SK-MEL-5 (cell line): Measurements from ENCODE around the gene FOXN3. TPM values are rescaled to one million over a fixed set of nuclear protein-coding genes. Genes with fewer than 3 reads are reported as not detected.

Experiments
- DNase-seq: peaks from one replicate; pipeline ENCODE4 v3.0.0-alpha.2; 2016; ENCODE audit warnings: low read depth, low spot score
- in situ Hi-C: cut with HindIII; loops from 2 replicates; pipeline ENCODE4 v1.10.0; 2016; ENCODE audit warnings: low sequenced_read_pairs, high pct_unique_total_duplicates, low pct_unique_long_range_greater_than_20kb
- total RNA-seq: library from RNA; depleted of rRNA; stranded (reverse); fragments of >200 nt; shearing (Covaris generic); gene quantifications from 2 replicates; pipeline ENCODE4 v1.2.3, GENCODE V29; 2014

The FOXN3 gene
- total RNA-seq, 1 experiment from 2014 or later: 6.2 TPM

DNA sequence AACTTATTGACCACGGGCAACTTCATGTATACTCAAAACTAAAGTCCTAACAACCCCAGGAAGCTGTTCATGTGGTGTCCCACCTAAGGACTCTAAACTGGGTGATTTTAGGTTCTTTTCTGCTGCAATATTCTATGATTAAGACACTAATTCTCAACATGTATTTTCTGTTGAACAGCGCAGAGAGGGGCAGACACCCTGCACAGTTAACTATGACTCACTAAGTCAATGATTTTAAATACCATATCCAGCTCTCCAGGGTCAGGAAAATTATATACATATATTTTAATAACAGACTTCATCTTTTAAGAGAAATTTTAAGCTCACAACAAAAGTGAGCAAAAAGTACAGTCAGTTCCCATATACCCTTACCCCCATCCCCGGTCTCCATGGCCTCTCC, 85.0 kb downstream of the FOXN3 start:
- no peak for DNase-seq
- in situ Hi-C loops: no loop called here

GRCh38 chr14:89331398-89331797, 85.6 kb downstream of the FOXN3 start:
- in situ Hi-C loops: no loop called here
- DNase-seq: no peak

- no peak for DNase-seq
- in situ Hi-C loops: no loop called here
These were observed 86.6 kb downstream of the FOXN3 start for GRCh38 chr14:89330236-89331002.

GRCh38 chr14:89327771-89328212, 89.2 kb downstream of the FOXN3 start:
- in situ Hi-C loops: no loop called here
- DNase-seq: no peak

- no peak for DNase-seq
- in situ Hi-C loops: no loop called here
These were observed 91.1 kb downstream of the FOXN3 start for GRCh38 chr14:89325959-89326358.

DNA sequence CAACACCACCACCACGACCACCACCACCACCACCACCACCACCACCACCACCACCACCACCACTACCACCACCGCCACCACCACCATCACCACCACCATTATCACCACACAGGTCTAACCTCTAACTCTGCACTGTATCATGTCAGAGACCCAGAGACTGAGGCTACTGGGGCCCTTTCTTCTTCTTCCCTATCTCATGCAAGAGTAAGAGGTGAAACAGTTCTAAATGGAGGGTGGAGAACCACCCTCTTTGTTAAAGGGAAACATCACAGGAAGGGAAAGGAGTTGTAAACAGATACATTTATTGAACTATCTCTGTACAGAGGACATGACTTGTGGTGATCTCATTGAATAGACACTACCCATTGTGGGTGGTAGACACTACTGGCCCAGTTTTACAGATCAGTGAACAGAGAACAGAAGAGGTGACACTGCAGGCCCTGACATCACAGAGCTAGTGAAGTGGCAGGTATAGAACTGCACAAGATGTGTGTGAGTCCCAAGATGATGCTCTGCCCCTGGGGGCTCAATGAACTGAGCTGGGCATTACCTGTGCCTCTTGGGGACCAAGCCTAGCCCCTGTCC, 91.6 kb downstream of the FOXN3 start:
- no peak for DNase-seq
- in situ Hi-C loops: no loop called here

GRCh38 chr14:89324501-89325298, 92.3 kb downstream of the FOXN3 start:
- no peak for DNase-seq
- in situ Hi-C loops: no loop called here

GRCh38 chr14:89320381-89321000, 96.5 kb downstream of the FOXN3 start:
- in situ Hi-C loops: no loop called here
- no peak for DNase-seq

GRCh38 chr14:89319687-89320086, 97.3 kb downstream of the FOXN3 start:
- in situ Hi-C loops: no loop called here
- DNase-seq: no peak

GRCh38 chr14:89317051-89317691, 99.9 kb downstream of the FOXN3 start:
- in situ Hi-C loops: no loop called here

GRCh38 chr14:89315493-89316470, 101.3 kb downstream of the FOXN3 start:
- in situ Hi-C loops: no loop called here
- DNase-seq: no peak

More at GRCh38 chr14:89317051-89317691, 99.9 kb downstream of the FOXN3 start:
- no peak for DNase-seq

GRCh38 chr14:89314274-89314673, 102.8 kb downstream of the FOXN3 start:
- DNase-seq: no peak
- in situ Hi-C loops: no loop called here

- in situ Hi-C loops: no loop called here
- no peak for DNase-seq
These were observed 104.1 kb downstream of the FOXN3 start for GRCh38 chr14:89312932-89313331.

- in situ Hi-C loops: no loop called here
- no peak for DNase-seq
These were observed 106.8 kb downstream of the FOXN3 start for GRCh38 chr14:89310211-89310610.

- in situ Hi-C loops: no loop called here
- DNase-seq: no peak
These were observed 107.3 kb downstream of the FOXN3 start for GRCh38 chr14:89309670-89310177.

DNA sequence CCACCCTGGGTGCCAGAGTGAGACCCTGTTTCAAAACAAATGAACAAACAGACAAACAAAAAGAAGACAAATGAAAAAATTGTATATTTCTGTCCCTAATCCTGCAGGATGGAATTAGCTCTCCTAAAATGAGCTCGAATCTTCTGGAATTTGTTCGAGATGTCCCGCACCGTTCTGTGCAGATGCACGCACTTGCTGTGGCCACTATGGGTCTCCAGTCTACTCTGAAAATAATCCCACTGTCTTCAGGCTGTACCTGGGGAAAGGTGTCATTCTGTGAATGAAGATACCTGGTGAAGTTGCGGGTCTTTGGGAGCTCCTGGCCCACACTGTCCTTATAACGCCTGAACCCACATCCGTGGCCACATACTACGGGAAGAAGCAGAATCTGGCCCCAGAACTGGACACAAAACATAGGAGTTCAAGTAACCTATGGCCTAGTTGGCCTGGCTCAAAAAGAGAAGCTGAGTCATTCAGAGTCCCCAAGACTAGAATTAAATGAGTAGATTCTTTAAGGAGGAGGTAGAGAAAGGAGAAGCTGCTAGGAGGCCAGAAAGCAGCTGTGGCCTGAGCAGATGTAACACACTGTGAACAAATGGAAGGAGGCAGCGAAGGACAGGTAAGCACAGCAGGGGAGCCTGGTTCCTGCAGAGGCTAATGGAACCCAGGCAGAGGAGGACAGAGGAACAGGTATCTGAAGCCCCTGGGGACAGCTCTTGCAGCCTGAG, 108.6 kb downstream of the FOXN3 start:
- in situ Hi-C loops: no loop called here
- DNase-seq: no peak
